Retinal pigment epithelial cell (primary cell): ENCODE data around the gene KTI12.
"Not testable (repeated sequence)": the region's sequence is repeated elsewhere in the genome, so short reads cannot be mapped to it uniquely, and the experiment has no call there.

Source experiments
- DNase-seq: peaks from one replicate; pipeline ENCODE4 v3.0.0-alpha.2; 2010; ENCODE audit warnings: low read depth
- H3K4me3 ChIP-seq: 2 replicates; pipeline ENCODE4 v1.5.1; 2011; ENCODE audit warnings: mild to moderate bottlenecking, low read length, control low read depth, moderate library complexity
- TF ChIP-seq, protein P1 (sequence below): conservative IDR thresholded peaks from 2 replicates; pipeline ENCODE4 v1.5.1; 2011; ENCODE audit warnings: low read depth, low read length, control low read depth, inconsistent platforms

The KTI12 gene

GRCh38 chr1:52037402-52037814 is 3.8 kb upstream of the KTI12 start:
- TF ChIP-seq, protein P1, sequence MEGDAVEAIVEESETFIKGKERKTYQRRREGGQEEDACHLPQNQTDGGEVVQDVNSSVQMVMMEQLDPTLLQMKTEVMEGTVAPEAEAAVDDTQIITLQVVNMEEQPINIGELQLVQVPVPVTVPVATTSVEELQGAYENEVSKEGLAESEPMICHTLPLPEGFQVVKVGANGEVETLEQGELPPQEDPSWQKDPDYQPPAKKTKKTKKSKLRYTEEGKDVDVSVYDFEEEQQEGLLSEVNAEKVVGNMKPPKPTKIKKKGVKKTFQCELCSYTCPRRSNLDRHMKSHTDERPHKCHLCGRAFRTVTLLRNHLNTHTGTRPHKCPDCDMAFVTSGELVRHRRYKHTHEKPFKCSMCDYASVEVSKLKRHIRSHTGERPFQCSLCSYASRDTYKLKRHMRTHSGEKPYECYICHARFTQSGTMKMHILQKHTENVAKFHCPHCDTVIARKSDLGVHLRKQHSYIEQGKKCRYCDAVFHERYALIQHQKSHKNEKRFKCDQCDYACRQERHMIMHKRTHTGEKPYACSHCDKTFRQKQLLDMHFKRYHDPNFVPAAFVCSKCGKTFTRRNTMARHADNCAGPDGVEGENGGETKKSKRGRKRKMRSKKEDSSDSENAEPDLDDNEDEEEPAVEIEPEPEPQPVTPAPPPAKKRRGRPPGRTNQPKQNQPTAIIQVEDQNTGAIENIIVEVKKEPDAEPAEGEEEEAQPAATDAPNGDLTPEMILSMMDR = no peak
- H3K4me3 ChIP-seq = no peak overlapping the region
- no peak for DNase-seq

DNA sequence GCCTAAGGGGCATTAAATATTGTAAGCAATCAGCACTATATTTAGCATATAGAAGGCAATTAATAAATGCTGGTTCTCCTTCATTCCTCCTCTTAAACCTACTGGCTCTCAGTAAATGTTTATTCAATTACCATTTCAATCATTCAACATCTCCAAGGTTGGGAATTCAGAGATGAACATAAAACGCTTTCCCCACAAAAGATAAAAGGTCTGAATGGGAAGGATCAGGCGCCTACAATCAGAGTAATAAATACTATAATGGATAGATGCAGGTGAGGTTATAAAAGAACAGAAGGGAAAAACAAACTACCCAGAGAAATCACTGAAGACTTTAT is 407 bp upstream of the KTI12 start:
- TF ChIP-seq, protein P1 = no peak
- no peak for DNase-seq
- peak overlapping the region; percentile 92 for H3K4me3 ChIP-seq

DNA sequence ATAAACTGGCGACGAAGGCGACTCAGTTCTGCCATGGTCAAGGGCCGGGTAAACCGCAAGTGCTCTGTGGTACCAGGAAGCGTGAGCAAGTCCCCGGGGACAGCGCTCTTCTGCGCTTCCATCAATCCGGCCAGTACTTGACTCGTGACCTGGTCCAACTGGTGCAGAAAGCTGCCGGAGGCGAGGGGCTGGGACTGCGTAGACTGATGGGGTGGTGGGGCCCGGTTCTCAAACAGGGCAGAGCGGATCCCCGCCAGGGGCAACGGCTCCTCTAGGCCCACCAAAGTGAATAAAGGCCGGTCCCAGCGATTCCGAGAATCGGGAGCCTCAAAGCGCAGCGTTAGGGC is 852 bp downstream of the KTI12 start:
- H3K4me3 ChIP-seq = peak overlapping the region; percentile 92
- TF ChIP-seq, protein P1 = no peak
- no peak for DNase-seq

GRCh38 chr1:52032124-52032784 is 1.4 kb downstream of the KTI12 start:
- DNase-seq = no peak
- TF ChIP-seq, protein P1 = no peak
- peak overlapping the region; percentile 92 for H3K4me3 ChIP-seq

- not testable (repeated sequence) for DNase-seq, H3K4me3 ChIP-seq
These were observed 4.8 kb downstream of the KTI12 start for GRCh38 chr1:52028839-52029238.

DNA sequence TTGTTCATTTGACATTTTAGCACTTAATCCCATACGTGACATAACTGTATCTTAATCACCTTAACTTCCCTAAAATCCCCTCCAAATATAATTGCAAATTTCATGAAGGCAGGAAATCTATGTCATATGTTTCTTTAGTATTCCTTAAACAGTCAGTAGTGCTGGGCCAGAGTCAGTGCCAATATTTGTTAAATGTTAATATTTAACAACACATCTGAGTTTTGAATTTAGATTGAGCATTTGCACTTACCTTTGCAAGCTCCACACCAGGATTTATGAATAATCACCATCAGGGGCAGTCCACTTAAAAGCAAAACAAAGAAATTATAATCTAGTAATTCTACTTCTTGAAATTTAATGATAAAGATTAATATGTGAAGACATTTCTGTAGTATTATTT is 5.3 kb downstream of the KTI12 start:
- no peak overlapping the region for H3K4me3 ChIP-seq
- DNase-seq = no peak
- TF ChIP-seq, protein P1 = no peak

DNA sequence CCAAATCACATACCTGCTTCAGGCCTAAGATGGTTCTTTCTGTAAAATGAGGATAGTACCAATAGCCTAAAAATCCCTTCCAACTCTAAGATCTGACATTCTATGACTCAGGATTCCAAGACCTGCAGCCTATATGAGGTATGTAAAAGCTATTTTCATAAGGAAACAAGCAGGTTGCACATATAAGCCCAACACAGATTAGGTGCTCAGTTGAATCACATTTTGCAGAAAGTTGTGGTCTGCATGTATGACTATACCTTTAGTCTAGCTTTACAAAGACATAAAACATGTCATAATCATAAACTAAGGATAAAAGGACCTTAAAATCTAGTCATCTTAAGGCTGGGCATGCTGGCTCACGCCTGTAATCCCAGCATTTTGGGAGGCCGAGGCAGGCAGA is 7.3 kb downstream of the KTI12 start:
- DNase-seq = no peak
- H3K4me3 ChIP-seq = no peak overlapping the region
- TF ChIP-seq, protein P1 = no peak

GRCh38 chr1:52022133-52022532 is 11.5 kb downstream of the KTI12 start:
- TF ChIP-seq, protein P1 = no peak
- no peak for DNase-seq
- no peak overlapping the region for H3K4me3 ChIP-seq
